GM19239 (cell line): ENCODE data around the gene UBE2Q2.
"Not testable (repeated sequence)": the region's sequence is repeated elsewhere in the genome, so short reads cannot be mapped to it uniquely, and the experiment has no call there.

ENCODE experiments used
- DNase-seq: peaks from one replicate; pipeline ENCODE4 v3.0.0; 2011; ENCODE audit warnings: low spot score; ENCODE audit not compliant: insufficient read length
- FAIRE-seq: peaks from 2 replicates; lab custom pipeline; 2011; peaks lifted over from hg19 to GRCh38; lab: Jason Lieb, UNC

The UBE2Q2 gene

GRCh38 chr15:75861750-75862402, 18.6 kb downstream of the UBE2Q2 start:
- no peak for FAIRE-seq
- no peak for DNase-seq

GRCh38 chr15:75862796-75863195, 19.5 kb downstream of the UBE2Q2 start:
- FAIRE-seq (no peak), DNase-seq (no peak)

- DNase-seq (no peak), FAIRE-seq (no peak)
These were observed 21.2 kb downstream of the UBE2Q2 start for GRCh38 chr15:75864213-75865059.

- DNase-seq, FAIRE-seq: not testable (repeated sequence)
These were observed 22.8 kb downstream of the UBE2Q2 start for GRCh38 chr15:75866045-75866444.

- DNase-seq (no peak), FAIRE-seq (no peak)
These were observed 23.7 kb downstream of the UBE2Q2 start for GRCh38 chr15:75866916-75867315.

- DNase-seq (no peak), FAIRE-seq (no peak)
These were observed 24.2 kb downstream of the UBE2Q2 start for GRCh38 chr15:75867449-75867848.

- DNase-seq (no peak), FAIRE-seq (peak; percentile 37)
These were observed 24.8 kb downstream of the UBE2Q2 start for GRCh38 chr15:75868019-75868418.

GRCh38 chr15:75869446-75869845, 26.2 kb downstream of the UBE2Q2 start:
- no peak for DNase-seq
- peak; percentile 65 for FAIRE-seq

- DNase-seq, FAIRE-seq: not testable (repeated sequence)
These were observed 28.3 kb downstream of the UBE2Q2 start for GRCh38 chr15:75871589-75871988.

- FAIRE-seq (no peak), DNase-seq (no peak)
These were observed 29.2 kb downstream of the UBE2Q2 start for GRCh38 chr15:75872403-75872990.

GRCh38 chr15:75884041-75884440, 40.8 kb downstream of the UBE2Q2 start:
- FAIRE-seq (no peak), DNase-seq (no peak)

GRCh38 chr15:75887178-75887577, 43.9 kb downstream of the UBE2Q2 start:
- FAIRE-seq: no peak
- no peak for DNase-seq

GRCh38 chr15:75891895-75892294, 48.6 kb downstream of the UBE2Q2 start:
- FAIRE-seq: no peak
- DNase-seq: no peak

- DNase-seq (no peak), FAIRE-seq (no peak)
These were observed 52.5 kb downstream of the UBE2Q2 start for GRCh38 chr15:75895731-75896130.

- DNase-seq: no peak
- no peak for FAIRE-seq
These were observed 57.3 kb downstream of the UBE2Q2 start for GRCh38 chr15:75900577-75900976.

- no peak for FAIRE-seq
- no peak for DNase-seq
These were observed 58.9 kb downstream of the UBE2Q2 start for GRCh38 chr15:75902129-75902557.

- peak; percentile 76 for FAIRE-seq
- peak; percentile 70 for DNase-seq
These were observed 60.3 kb downstream of the UBE2Q2 start, which contains the start of gene FBXO22 for GRCh38 chr15:75903331-75904239. TSS of gene FBXO22 (plus strand) at chr15:75903878. CDS start at chr15:75903964, 86 bp downstream.

GRCh38 chr15:75905231-75905630, 62.0 kb downstream of the UBE2Q2 start:
- DNase-seq (no peak), FAIRE-seq (no peak)

GRCh38 chr15:75910355-75910754, 67.1 kb downstream of the UBE2Q2 start:
- not testable (repeated sequence) for DNase-seq, FAIRE-seq

- peak; percentile 55 for FAIRE-seq
- no peak for DNase-seq
These were observed 73.7 kb downstream of the UBE2Q2 start for GRCh38 chr15:75916978-75917377.
